Natural killer cell treated with Interleukin-12 subunit alpha and Interleukin-12 subunit beta and Interleukin-15 and Interleukin-18, amount 100 ng/mL, for 72 hours (primary cell): ENCODE measurements around the gene NPLOC4. TPM values are rescaled to one million over a fixed set of nuclear protein-coding genes. Genes with fewer than 3 reads are reported as not detected.

Experiments
- ATAC-seq, 2 donors: fragments of 150-1000 bp; cut with Tn5 transposase in 1 of 2; sonication (Bioruptor Pico), chemical (Tn5 transposase) in 1 of 2; 2 replicates each; pipeline ENCODE4 v1.10.0; 2021
- DNase-seq: peaks from one replicate; pipeline ENCODE4 v3.0.0; 2022; ENCODE audit warnings: low spot score
- H3K27ac Mint-ChIP-seq, 2 donors: 1 replicate in 1 of 2; 2 replicates in 1 of 2; pipeline ENCODE4 v1.8.0; 2022; ENCODE audit warnings: mixed read lengths in 2 of 2, mild to moderate bottlenecking in 1 of 2, moderate library complexity in 1 of 2
- H3K27me3 Mint-ChIP-seq, 2 donors: 1 replicate in 1 of 2; 2 replicates in 1 of 2; pipeline ENCODE4 v1.8.0; 2022; ENCODE audit warnings: mixed read lengths in 2 of 2
- H3K36me3 Mint-ChIP-seq: one replicate; pipeline ENCODE4 v1.8.0; 2022; ENCODE audit warnings: mixed read lengths
- H3K4me1 Mint-ChIP-seq, 2 donors: 1 replicate in 1 of 2; 2 replicates in 1 of 2; pipeline ENCODE4 v1.8.0; 2022; ENCODE audit warnings: low read depth in 2 of 2, mixed read lengths in 2 of 2, mild to moderate bottlenecking in 1 of 2
- H3K4me3 Mint-ChIP-seq: one replicate; pipeline ENCODE4 v1.8.0; 2022; ENCODE audit warnings: mixed read lengths
- H3K9me3 Mint-ChIP-seq: 2 replicates; pipeline ENCODE4 v1.8.0; 2022; ENCODE audit warnings: mixed read lengths
- total RNA-seq, 2 donors: library from RNA; stranded (reverse); gene quantifications; one replicate each; pipeline ENCODE4 v1.2.3, GENCODE V29; 2022

The NPLOC4 gene
- total RNA-seq, 2 donors from 2014 or later = 161 to 174 TPM

- peak; percentile 52 for DNase-seq
- Mint-ChIP-seq H3K27ac (no peak overlapping the region), H3K4me1 (no peaks in the 10 kb centered on the region), H3K27me3 (no peaks in the 10 kb centered on the region), H3K36me3 (peaks cover 12% of the 10 kb centered on the region), H3K4me3 (no peak overlapping the region), H3K9me3 (no peaks in the 10 kb centered on the region)
- no peak for ATAC-seq
These were observed 66.9 kb downstream of the NPLOC4 start for GRCh38 chr17:81569986-81570514.

- peak; percentile 18 for DNase-seq
- no peak overlapping the region for H3K27ac Mint-ChIP-seq
- no peaks in the 10 kb centered on the region for H3K4me1 Mint-ChIP-seq
- ATAC-seq = no peak
- no peak overlapping the region for H3K4me3 Mint-ChIP-seq
- peaks cover 5% of the 10 kb centered on the region for H3K36me3 Mint-ChIP-seq
- H3K9me3 Mint-ChIP-seq = no peaks in the 10 kb centered on the region
- no peaks in the 10 kb centered on the region for H3K27me3 Mint-ChIP-seq
These were observed 68.5 kb downstream of the NPLOC4 start for GRCh38 chr17:81568416-81568815.

DNA sequence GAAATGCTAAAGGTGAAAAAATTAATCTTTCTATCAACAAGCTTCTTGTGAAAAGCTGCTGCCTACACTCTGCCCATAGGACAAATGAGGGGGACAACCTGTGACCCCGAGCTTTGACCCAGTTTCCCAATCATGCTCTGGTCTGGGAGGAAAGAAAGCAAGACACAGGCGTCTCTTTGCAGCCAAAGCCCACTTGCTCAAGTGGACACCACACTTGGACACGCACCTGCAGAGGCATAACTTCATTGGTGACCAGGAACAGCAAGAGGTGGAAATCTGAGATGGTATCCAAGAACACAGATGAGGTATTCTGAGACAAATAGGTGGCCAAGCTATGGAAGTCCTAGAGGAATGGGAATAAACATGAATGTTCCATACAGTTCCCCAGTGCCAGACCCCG lies 69.7 kb downstream of the NPLOC4 start:
- ATAC-seq (no peak), DNase-seq (no peak)
- no peak overlapping the region for H3K4me3 Mint-ChIP-seq
- no peaks in the 10 kb centered on the region for H3K4me1 Mint-ChIP-seq
- no peaks in the 10 kb centered on the region for H3K27me3 Mint-ChIP-seq
- H3K9me3 Mint-ChIP-seq = no peaks in the 10 kb centered on the region
- H3K27ac Mint-ChIP-seq = no peak overlapping the region
- H3K36me3 Mint-ChIP-seq = peaks cover 5% of the 10 kb centered on the region

- Mint-ChIP-seq H3K9me3 (no peaks in the 10 kb centered on the region), H3K27me3 (no peaks in the 10 kb centered on the region), H3K36me3 (peaks cover 5% of the 10 kb centered on the region), H3K27ac (no peak overlapping the region), H3K4me3 (no peak overlapping the region), H3K4me1 (no peaks in the 10 kb centered on the region)
- DNase-seq (peak; percentile 22), ATAC-seq (no peak)
These were observed 70.3 kb downstream of the NPLOC4 start for GRCh38 chr17:81566461-81567126.

DNA sequence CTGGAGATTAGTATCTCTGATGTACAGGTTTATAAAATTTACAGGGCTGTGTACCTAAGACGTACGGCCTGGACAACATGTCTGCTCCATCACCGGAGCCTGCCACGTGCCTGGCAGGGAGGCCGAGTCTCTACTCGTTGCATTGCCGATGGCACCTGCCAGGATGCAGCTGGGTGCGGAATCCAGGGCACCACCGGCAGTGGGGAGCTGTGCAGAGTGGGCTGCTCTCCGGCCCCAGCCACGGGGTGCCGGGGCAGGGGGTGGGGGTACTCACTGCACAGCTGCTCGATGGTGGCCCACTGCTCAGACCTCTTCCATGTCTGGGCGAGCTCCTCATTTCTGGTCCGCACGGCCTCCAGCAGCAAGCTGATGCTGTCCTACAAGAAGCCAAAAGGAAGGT lies 71.7 kb downstream of the NPLOC4 start:
- Mint-ChIP-seq H3K4me3 (no peak overlapping the region), H3K27me3 (no peaks in the 10 kb centered on the region), H3K9me3 (no peaks in the 10 kb centered on the region), H3K36me3 (peaks cover 5% of the 10 kb centered on the region), H3K27ac (no peak overlapping the region), H3K4me1 (no peaks in the 10 kb centered on the region)
- peak; percentile 58 for DNase-seq
- ATAC-seq = no peak

DNA sequence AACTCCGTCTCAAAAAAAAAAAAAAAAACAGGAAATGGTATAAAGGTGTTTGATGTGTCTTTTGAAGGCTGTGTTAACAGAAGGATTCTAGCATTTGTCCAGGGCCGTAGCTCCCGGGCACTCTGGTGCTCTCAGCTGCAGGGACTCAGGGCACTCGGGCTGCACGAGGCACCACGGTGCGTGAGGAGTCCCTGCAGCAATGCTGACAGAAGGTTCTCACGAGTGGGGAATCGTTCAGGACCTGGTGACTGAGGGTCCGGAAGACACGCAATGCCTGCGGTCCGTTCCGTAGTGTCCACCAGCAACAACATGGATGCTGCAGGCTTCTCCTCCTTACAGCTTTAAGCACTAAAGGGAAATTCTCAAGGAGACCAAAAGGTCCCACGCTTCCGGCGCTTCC lies 72.1 kb downstream of the NPLOC4 start:
- peaks cover 5% of the 10 kb centered on the region for H3K36me3 Mint-ChIP-seq

GRCh38 chr17:81563861-81564586 lies 72.9 kb downstream of the NPLOC4 start:
- Mint-ChIP-seq H3K4me1 (no peaks in the 10 kb centered on the region), H3K27ac (no peak overlapping the region), H3K27me3 (no peaks in the 10 kb centered on the region), H3K36me3 (peaks cover 5% of the 10 kb centered on the region), H3K9me3 (no peaks in the 10 kb centered on the region), H3K4me3 (no peak overlapping the region)
- DNase-seq (no peak), ATAC-seq (no peak)

More for the DNA sequence above, 72.1 kb downstream of the NPLOC4 start:
- H3K4me3 Mint-ChIP-seq = no peak overlapping the region
- no peak for ATAC-seq
- peak; percentile 47 for DNase-seq
- no peaks in the 10 kb centered on the region for H3K27me3 Mint-ChIP-seq
- no peaks in the 10 kb centered on the region for H3K4me1 Mint-ChIP-seq
- no peak overlapping the region for H3K27ac Mint-ChIP-seq
- H3K9me3 Mint-ChIP-seq = no peaks in the 10 kb centered on the region

DNA sequence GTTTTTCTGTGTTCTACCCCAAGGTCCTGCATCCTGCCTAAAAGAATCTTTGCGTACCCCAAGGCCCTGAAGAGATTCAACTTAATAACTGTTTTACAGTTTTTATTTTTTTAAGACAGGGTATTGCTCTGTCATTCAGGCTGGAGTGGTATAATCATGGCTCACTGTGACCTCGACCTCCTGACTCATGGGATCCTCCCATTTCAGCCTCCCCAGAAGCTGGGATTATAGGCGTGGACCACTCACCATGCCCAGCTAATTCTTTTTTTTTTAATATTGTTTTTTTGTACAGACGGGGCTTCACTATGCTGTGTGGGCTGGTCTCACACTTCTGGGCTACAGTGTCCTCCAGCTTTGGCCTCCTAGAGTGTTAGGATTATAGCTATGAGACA lies 75.4 kb downstream of the NPLOC4 start:
- no peaks in the 10 kb centered on the region for H3K4me1 Mint-ChIP-seq
- ATAC-seq (no peak), DNase-seq (no peak)
- no peaks in the 10 kb centered on the region for H3K27me3 Mint-ChIP-seq
- no peak overlapping the region for H3K27ac Mint-ChIP-seq
- H3K36me3 Mint-ChIP-seq = no peaks in the 10 kb centered on the region
- H3K4me3 Mint-ChIP-seq = no peak overlapping the region
- no peaks in the 10 kb centered on the region for H3K9me3 Mint-ChIP-seq

- DNase-seq (no peak), ATAC-seq (no peak)
- H3K27me3 Mint-ChIP-seq = no peaks in the 10 kb centered on the region
- no peaks in the 10 kb centered on the region for H3K36me3 Mint-ChIP-seq
- H3K4me3 Mint-ChIP-seq = no peak overlapping the region
- no peak overlapping the region for H3K27ac Mint-ChIP-seq
- H3K4me1 Mint-ChIP-seq = peaks cover 2 to 3% of the 10 kb centered on the region in 2 donors
- no peaks in the 10 kb centered on the region for H3K9me3 Mint-ChIP-seq
These were observed 77.7 kb downstream of the NPLOC4 start for GRCh38 chr17:81558941-81559806.

GRCh38 chr17:81558115-81558468 lies 78.8 kb downstream of the NPLOC4 start:
- Mint-ChIP-seq H3K27ac (no peak overlapping the region), H3K9me3 (no peaks in the 10 kb centered on the region), H3K4me3 (no peak overlapping the region), H3K27me3 (no peaks in the 10 kb centered on the region), H3K4me1 (peaks cover 13 to 14% of the 10 kb centered on the region in 2 donors), H3K36me3 (no peaks in the 10 kb centered on the region)
- ATAC-seq (no peak), DNase-seq (no peak)

GRCh38 chr17:81557276-81558114 lies 79.4 kb downstream of the NPLOC4 start:
- ATAC-seq = no peak
- peaks cover 15 to 17% of the 10 kb centered on the region in 2 donors for H3K4me1 Mint-ChIP-seq
- no peaks in the 10 kb centered on the region for H3K9me3 Mint-ChIP-seq
- H3K27me3 Mint-ChIP-seq = no peaks in the 10 kb centered on the region
- H3K36me3 Mint-ChIP-seq = no peaks in the 10 kb centered on the region
- no peak for DNase-seq
- H3K27ac Mint-ChIP-seq = no peak overlapping the region
- H3K4me3 Mint-ChIP-seq = no peak overlapping the region

DNA sequence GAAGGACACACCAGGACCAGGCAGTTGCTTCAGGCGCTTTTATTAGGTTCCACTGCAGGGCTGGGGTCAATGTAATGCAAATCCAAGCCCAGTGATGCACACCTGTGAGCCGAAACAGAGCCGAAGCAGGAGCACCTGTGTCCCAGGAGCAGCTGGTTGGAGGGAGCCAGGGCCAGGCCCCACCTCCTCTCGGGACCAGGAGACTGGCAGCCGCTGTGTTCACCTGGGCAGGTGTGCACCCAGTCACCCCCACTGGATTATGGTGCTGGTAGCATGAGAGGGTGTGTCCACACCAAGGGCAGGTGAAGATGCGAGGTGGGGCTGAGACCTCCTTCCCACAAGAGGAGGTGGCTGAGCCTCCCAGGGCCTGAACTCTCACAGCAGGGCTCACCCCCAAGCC lies 80.0 kb downstream of the NPLOC4 start:
- Mint-ChIP-seq H3K27ac (no peak overlapping the region), H3K4me1 (peaks cover 15 to 17% of the 10 kb centered on the region in 2 donors), H3K27me3 (no peaks in the 10 kb centered on the region), H3K9me3 (no peaks in the 10 kb centered on the region), H3K4me3 (no peak overlapping the region), H3K36me3 (no peaks in the 10 kb centered on the region)
- ATAC-seq = no peak
- no peak for DNase-seq

- DNase-seq = no peak
- no peaks in the 10 kb centered on the region for H3K9me3 Mint-ChIP-seq
- H3K4me1 Mint-ChIP-seq = peaks cover 15 to 19% of the 10 kb centered on the region in 2 donors
- no peak overlapping the region for H3K4me3 Mint-ChIP-seq
- H3K27me3 Mint-ChIP-seq = no peaks in the 10 kb centered on the region
- no peak for ATAC-seq
- H3K27ac Mint-ChIP-seq = no peak overlapping the region
- H3K36me3 Mint-ChIP-seq = no peaks in the 10 kb centered on the region
These were observed 80.7 kb downstream of the NPLOC4 start for GRCh38 chr17:81556175-81556691.
